Liver (tissue), 9 donors: Measurements from ENCODE around the gene PTPN12. TPM values are rescaled to one million over a fixed set of nuclear protein-coding genes. Genes with fewer than 3 reads are reported as not detected.

Source experiments
- DNase-seq: peaks from one replicate; pipeline ENCODE4 v3.0.0-alpha.2; 2017; ENCODE audit warnings: low spot score
- H3K27ac ChIP-seq, 2 donors: one replicate each; pipeline ENCODE4 v1.7.0; 2013; ENCODE audit warnings: inconsistent platforms in 2 of 2, low read length in 2 of 2, control low read depth in 1 of 2, low read depth in 1 of 2, mild to moderate bottlenecking in 1 of 2
- H3K27me3 ChIP-seq, 4 donors: one replicate each; pipeline versions ENCODE4 v1.6.1 to v1.7.0; 2013; ENCODE audit warnings: low read length in 3 of 4, inconsistent platforms in 1 of 4, mild to moderate bottlenecking in 1 of 4, moderate library complexity in 1 of 4; ENCODE audit not compliant: control insufficient read depth in 4 of 4, insufficient read depth in 4 of 4
- H3K36me3 ChIP-seq, 4 donors: one replicate each; pipeline versions ENCODE4 v1.6.1 to v1.7.0; 2013; ENCODE audit warnings: low read length in 3 of 4, mild to moderate bottlenecking in 3 of 4, low read depth in 1 of 4, moderate library complexity in 1 of 4; ENCODE audit not compliant: control insufficient read depth in 4 of 4, insufficient read depth in 3 of 4
- H3K4me1 ChIP-seq, 4 donors: one replicate each; pipeline versions ENCODE4 v1.6.1 to v1.7.0; 2013; ENCODE audit warnings: low read length in 3 of 4, mild to moderate bottlenecking in 3 of 4, moderate library complexity in 1 of 4; ENCODE audit not compliant: control insufficient read depth in 4 of 4, insufficient read depth in 4 of 4
- H3K4me3 ChIP-seq, 3 donors: one replicate each; pipeline versions ENCODE4 v1.6.1 to v1.7.0; 2013; ENCODE audit warnings: low read length in 3 of 3, control low read depth in 1 of 3, low read depth in 1 of 3, mild to moderate bottlenecking in 1 of 3
- H3K9ac ChIP-seq, 2 donors: one replicate each; pipeline ENCODE4 v1.7.0; 2013; ENCODE audit warnings: low read length in 2 of 2, mild to moderate bottlenecking in 2 of 2, moderate library complexity in 2 of 2, control low read depth in 1 of 2, low read depth in 1 of 2
- H3K9me3 ChIP-seq, 4 donors: one replicate each; pipeline versions ENCODE4 v1.6.1 to v1.7.0; 2013; ENCODE audit warnings: low read length in 3 of 4; ENCODE audit not compliant: control insufficient read depth in 4 of 4
- ATF3 ChIP-seq: IDR thresholded peaks from 2 replicates; pipeline ENCODE4 v1.6.1; 2016; ENCODE audit warnings: antibody characterized with exemption
- CTCF ChIP-seq: fragments of 150-350 bp; IDR thresholded peaks from 2 replicates; pipeline ENCODE4 v1.5.1; 2017; ENCODE audit warnings: improper control_type of control experiment, low read depth, low read length; ENCODE audit not compliant: missing input control
- EGR1 ChIP-seq, 2 donors: IDR thresholded peaks; 2 replicates each; pipeline ENCODE4 v1.6.1; 2016 to 2018; ENCODE audit warnings: antibody characterized with exemption in 2 of 2, low read depth in 2 of 2
- FOXA1 ChIP-seq: IDR thresholded peaks from 2 replicates; pipeline ENCODE4 v1.6.1; 2016; ENCODE audit warnings: antibody characterized with exemption
- FOXA2 ChIP-seq: IDR thresholded peaks from 2 replicates; pipeline ENCODE4 v1.6.1; 2016; ENCODE audit warnings: antibody characterized with exemption
- GABPA ChIP-seq, 2 donors: IDR thresholded peaks in 1 of 2; conservative IDR thresholded peaks in 1 of 2; 2 replicates each; pipeline ENCODE4 v1.6.1; 2016; ENCODE audit warnings: antibody characterized with exemption in 2 of 2, mild to moderate bottlenecking in 1 of 2, moderate library complexity in 1 of 2
- HNF4A ChIP-seq, 2 donors: conservative IDR thresholded peaks; 2 replicates each; pipeline ENCODE4 v1.6.1; 2016; ENCODE audit warnings: antibody characterized with exemption in 2 of 2, mild to moderate bottlenecking in 2 of 2
- HNF4G ChIP-seq: IDR thresholded peaks from 2 replicates; pipeline ENCODE4 v1.6.1; 2016; ENCODE audit warnings: antibody characterized with exemption
- JUND ChIP-seq, 2 donors: IDR thresholded peaks; 2 replicates each; pipeline ENCODE4 v1.6.1; 2016; ENCODE audit warnings: antibody characterized with exemption in 2 of 2
- MAX ChIP-seq: IDR thresholded peaks from 2 replicates; pipeline ENCODE4 v1.6.1; 2016; ENCODE audit warnings: antibody characterized with exemption
- NR2F2 ChIP-seq: IDR thresholded peaks from 2 replicates; pipeline ENCODE4 v1.6.1; 2016; ENCODE audit warnings: antibody characterized with exemption
- RAD21 ChIP-seq, 2 donors: IDR thresholded peaks; 2 replicates each; pipeline ENCODE4 v1.6.1; 2016; ENCODE audit warnings: antibody characterized with exemption in 2 of 2, mild to moderate bottlenecking in 2 of 2
- RXRA ChIP-seq, 2 donors: IDR thresholded peaks; 2 replicates each; pipeline ENCODE4 v1.6.1; 2017 to 2018; ENCODE audit warnings: antibody characterized with exemption in 2 of 2, mild to moderate bottlenecking in 1 of 2
- SP1 ChIP-seq: IDR thresholded peaks from 2 replicates; pipeline ENCODE4 v1.6.1; 2018; ENCODE audit warnings: antibody characterized with exemption, mild to moderate bottlenecking
- TAF1 ChIP-seq: conservative IDR thresholded peaks from 2 replicates; pipeline ENCODE4 v1.6.1; 2016; ENCODE audit warnings: antibody characterized with exemption, mild to moderate bottlenecking
- ZBTB33 ChIP-seq: IDR thresholded peaks from 2 replicates; pipeline ENCODE4 v1.6.1; 2016; ENCODE audit warnings: antibody characterized with exemption
- WGBS: extraction: QIAGEN DNeasy Blood & Tissue Kit; methylation state at CpG from one replicate; pipeline ENCODE4 v1.1.7; 2013; 5-methylcytosine and 5-hydroxymethylcytosine counted together
- polyA plus RNA-seq, 2 donors: library from polyadenylated mRNA; stranded (reverse) in 1 of 2; unstranded in 1 of 2; fragments of 200-250 nt in 1 of 2; fragments of >200 nt in 1 of 2; fragmentation: Nextera tagmentation in 1 of 2; extraction: Ambion mirVana in 1 of 2; gene quantifications; one replicate each; pipeline versions ENCODE4 v1.2.1 to v1.2.3, GENCODE V29; 2013 to 2015
- total RNA-seq, 2 donors: library from RNA; depleted of rRNA; stranded (reverse); fragments of >200 nt; gene quantifications; one replicate each; pipeline ENCODE4 v1.2.3, GENCODE V29; 2014
- TF ChIP-seq, protein P1 (sequence below): IDR thresholded peaks from 2 replicates; pipeline ENCODE4 v1.6.1; 2016; ENCODE audit warnings: antibody characterized with exemption, mild to moderate bottlenecking
- donor health status: healthy.
- donor health status: healthy.
- donor health status: healthy.
- donor health status: healthy.
- donor health status: healthy.

Gene PTPN12
- total and polyA plus RNA-seq, 4 donors, result 10.1 to 18.6 (median 15.3) TPM

DNA sequence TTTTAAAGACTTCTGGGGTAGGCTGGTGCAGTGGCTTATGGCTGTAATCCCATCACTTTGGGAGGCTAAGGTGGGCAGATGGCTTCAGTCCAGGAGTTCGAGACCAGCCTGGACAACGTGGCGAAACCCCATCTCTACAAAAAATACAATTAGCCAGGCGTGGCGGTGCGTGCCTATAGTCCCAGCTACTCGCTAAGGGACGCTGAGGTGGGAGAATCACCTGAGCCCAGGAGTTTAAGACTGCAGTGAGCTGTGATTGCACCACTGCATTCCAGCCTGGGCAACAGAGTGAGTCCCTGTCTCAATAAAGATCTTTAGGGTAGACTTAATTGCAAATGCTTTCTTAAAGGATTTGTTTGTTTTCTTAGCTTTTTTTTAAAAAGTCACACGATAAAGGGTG is 29.3 kb downstream of the PTPN12 start:
- Histone ChIP-seq H3K9ac (no peak overlapping the region), H3K4me3 (no peak overlapping the region), H3K4me1 (peaks cover 0 to 3% (median 0%) of the 10 kb centered on the region in 4 donors), H3K27ac (no peak overlapping the region), H3K9me3 (no peaks in the 10 kb centered on the region), H3K27me3 (no peaks in the 10 kb centered on the region), H3K36me3 (peaks cover 0 to 1% (median 0%) of the 10 kb centered on the region in 4 donors)
- WGBS, result 96% methylated on average over 9 of the region's 9 CpGs
- DNase-seq, result no peak
- no peak for TF ChIP-seq GABPA (IDR thresholded peaks at IDR 0.05 in 1 of 2, conservative IDR thresholded peaks at IDR 0.05 in 1 of 2)
- no peak for TF ChIP-seq CTCF
- TF ChIP-seq SP1, result no peak
- TF ChIP-seq RXRA (IDR thresholded peaks at IDR 0.05), result no peak
- TF ChIP-seq NR2F2, result no peak
- no peak for TF ChIP-seq FOXA1
- TF ChIP-seq HNF4A (conservative IDR thresholded peaks at IDR 0.05), result no peak
- TF ChIP-seq EGR1 (IDR thresholded peaks at IDR 0.05; ENCODE audit: low read depth in 2 of 2), result no peak
- TF ChIP-seq JUND (IDR thresholded peaks at IDR 0.05), result no peak
- no peak for TF ChIP-seq MAX
- no peak for TF ChIP-seq ZBTB33
- no peak for TF ChIP-seq RAD21 (IDR thresholded peaks at IDR 0.05)

- Histone ChIP-seq H3K9ac (no peak overlapping the region), H3K4me3 (no peak overlapping the region), H3K9me3 (no peaks in the 10 kb centered on the region), H3K36me3 (peaks cover 1 to 11% (median 6%) of the 10 kb centered on the region in 4 donors), H3K27me3 (no peaks in the 10 kb centered on the region), H3K27ac (no peak overlapping the region), H3K4me1 (peaks cover 0 to 3% (median 0%) of the 10 kb centered on the region in 4 donors)
- TF ChIP-seq SP1 (no peak), EGR1 (IDR thresholded peaks at IDR 0.05; ENCODE audit: low read depth in 2 of 2) (no peak), FOXA1 (no peak), TAF1 (no peak), CTCF (no peak), HNF4G (no peak), ATF3 (no peak), RAD21 (IDR thresholded peaks at IDR 0.05) (no peak), HNF4A (conservative IDR thresholded peaks at IDR 0.05) (no peak), FOXA2 (no peak), GABPA (IDR thresholded peaks at IDR 0.05 in 1 of 2, conservative IDR thresholded peaks at IDR 0.05 in 1 of 2) (no peak), MAX (no peak), RXRA (IDR thresholded peaks at IDR 0.05) (no peak)
- TF ChIP-seq, protein P1, sequence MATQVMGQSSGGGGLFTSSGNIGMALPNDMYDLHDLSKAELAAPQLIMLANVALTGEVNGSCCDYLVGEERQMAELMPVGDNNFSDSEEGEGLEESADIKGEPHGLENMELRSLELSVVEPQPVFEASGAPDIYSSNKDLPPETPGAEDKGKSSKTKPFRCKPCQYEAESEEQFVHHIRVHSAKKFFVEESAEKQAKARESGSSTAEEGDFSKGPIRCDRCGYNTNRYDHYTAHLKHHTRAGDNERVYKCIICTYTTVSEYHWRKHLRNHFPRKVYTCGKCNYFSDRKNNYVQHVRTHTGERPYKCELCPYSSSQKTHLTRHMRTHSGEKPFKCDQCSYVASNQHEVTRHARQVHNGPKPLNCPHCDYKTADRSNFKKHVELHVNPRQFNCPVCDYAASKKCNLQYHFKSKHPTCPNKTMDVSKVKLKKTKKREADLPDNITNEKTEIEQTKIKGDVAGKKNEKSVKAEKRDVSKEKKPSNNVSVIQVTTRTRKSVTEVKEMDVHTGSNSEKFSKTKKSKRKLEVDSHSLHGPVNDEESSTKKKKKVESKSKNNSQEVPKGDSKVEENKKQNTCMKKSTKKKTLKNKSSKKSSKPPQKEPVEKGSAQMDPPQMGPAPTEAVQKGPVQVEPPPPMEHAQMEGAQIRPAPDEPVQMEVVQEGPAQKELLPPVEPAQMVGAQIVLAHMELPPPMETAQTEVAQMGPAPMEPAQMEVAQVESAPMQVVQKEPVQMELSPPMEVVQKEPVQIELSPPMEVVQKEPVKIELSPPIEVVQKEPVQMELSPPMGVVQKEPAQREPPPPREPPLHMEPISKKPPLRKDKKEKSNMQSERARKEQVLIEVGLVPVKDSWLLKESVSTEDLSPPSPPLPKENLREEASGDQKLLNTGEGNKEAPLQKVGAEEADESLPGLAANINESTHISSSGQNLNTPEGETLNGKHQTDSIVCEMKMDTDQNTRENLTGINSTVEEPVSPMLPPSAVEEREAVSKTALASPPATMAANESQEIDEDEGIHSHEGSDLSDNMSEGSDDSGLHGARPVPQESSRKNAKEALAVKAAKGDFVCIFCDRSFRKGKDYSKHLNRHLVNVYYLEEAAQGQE, result no peak
- no peak for DNase-seq
- WGBS, result 89% methylated on average over 8 of the region's 8 CpGs
These were observed 32.6 kb downstream of the PTPN12 start for GRCh38 chr7:77569514-77570232.
